GM12875 (cell line): ENCODE measurements around the gene PRM3.

Source experiments
- H3K4me3 ChIP-seq: one replicate; pipeline ENCODE4 v1.5.1; 2011; ENCODE audit warnings: low read depth, low read length, control low read depth
- TF ChIP-seq, protein P1 (sequence below): IDR thresholded peaks from 2 replicates; pipeline ENCODE4 v1.5.1; 2011; ENCODE audit warnings: low read depth, mild to moderate bottlenecking, control low read depth, inconsistent platforms, low read length, moderate library complexity, borderline replicate concordance; ENCODE audit not compliant: insufficient read depth

The PRM3 gene

DNA sequence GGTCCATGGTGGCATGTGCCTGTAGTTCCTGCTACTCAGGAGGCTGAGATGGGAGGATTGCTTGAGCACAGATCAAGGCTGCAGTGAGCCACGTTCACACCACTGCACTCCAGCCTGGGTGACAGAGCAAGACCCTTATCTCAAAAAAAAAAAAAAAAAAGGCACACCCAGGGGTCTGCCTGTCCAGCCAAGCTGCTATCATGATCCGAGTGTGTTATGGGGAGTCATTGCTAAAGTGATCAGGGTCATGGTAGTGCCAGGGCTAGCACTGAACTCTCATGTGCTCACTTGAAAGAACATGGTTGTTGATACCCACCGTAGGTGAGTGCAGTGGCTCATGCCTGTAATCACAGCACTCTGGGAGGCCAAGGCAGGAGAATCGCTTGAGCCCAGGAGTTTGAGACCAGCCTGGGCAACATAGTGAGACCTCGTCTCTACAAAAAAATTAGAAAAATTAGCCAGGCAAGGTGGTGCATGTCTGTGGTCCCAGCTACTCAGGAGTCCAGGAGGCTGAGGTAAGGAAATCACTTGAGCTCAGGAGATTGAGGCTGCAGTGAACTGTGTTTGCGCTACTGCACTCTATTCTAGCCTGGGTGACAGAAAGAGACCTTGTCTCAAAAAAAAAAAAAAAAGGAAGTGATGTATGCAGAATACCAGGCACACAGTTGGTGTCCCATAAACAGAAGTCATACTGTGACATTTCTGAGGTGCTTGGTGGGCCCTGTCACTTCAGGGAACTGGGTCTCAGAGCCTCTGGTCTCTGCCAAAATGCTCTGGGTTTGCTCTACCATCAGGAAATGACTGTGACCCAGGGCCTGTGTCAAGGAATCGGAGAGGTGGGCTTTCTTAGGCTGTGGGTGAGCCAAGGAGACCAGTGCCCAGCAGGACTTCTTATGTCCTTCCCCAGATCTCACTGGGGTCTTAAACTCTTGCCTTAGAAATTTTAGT is 5.5 kb upstream of the PRM3 start:
- H3K4me3 ChIP-seq: no peak overlapping the region
- TF ChIP-seq, protein P1, sequence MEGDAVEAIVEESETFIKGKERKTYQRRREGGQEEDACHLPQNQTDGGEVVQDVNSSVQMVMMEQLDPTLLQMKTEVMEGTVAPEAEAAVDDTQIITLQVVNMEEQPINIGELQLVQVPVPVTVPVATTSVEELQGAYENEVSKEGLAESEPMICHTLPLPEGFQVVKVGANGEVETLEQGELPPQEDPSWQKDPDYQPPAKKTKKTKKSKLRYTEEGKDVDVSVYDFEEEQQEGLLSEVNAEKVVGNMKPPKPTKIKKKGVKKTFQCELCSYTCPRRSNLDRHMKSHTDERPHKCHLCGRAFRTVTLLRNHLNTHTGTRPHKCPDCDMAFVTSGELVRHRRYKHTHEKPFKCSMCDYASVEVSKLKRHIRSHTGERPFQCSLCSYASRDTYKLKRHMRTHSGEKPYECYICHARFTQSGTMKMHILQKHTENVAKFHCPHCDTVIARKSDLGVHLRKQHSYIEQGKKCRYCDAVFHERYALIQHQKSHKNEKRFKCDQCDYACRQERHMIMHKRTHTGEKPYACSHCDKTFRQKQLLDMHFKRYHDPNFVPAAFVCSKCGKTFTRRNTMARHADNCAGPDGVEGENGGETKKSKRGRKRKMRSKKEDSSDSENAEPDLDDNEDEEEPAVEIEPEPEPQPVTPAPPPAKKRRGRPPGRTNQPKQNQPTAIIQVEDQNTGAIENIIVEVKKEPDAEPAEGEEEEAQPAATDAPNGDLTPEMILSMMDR: no peak

DNA sequence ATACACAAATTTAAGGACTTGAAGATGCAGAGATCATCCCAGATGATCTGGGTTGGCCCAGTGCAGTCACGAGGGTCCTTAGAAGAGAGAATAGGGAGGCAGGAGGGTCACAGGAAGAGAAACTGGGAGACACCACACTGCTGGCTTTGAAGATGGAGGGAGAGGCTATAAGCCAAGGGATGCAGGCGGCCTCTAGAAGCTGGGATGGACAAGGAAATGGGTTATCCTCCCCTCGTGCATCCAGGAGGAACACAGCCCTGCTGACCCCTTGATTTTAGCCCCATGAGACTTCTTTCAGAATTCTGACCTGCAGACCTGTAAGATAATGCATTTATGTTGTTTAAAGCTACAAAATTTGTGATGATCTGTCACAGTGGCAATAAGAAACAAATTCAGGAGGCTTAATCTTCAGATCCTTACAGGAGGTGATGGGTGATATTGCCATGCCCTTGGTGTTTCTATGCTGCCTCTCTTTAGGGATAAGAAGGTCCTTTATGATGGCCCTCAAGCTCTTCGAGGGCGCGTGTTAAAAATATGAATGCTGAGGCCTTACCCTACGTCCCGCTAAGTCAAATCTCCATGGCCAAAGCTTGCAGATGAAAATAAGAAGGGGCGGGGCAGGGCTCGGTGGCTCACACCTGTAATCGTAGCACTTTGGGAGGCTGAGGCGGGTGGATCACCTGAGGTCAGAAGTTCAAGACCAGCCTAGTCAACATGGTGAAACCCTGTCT is 4.3 kb upstream of the PRM3 start:
- TF ChIP-seq, protein P1: no peak
- no peak overlapping the region for H3K4me3 ChIP-seq

DNA sequence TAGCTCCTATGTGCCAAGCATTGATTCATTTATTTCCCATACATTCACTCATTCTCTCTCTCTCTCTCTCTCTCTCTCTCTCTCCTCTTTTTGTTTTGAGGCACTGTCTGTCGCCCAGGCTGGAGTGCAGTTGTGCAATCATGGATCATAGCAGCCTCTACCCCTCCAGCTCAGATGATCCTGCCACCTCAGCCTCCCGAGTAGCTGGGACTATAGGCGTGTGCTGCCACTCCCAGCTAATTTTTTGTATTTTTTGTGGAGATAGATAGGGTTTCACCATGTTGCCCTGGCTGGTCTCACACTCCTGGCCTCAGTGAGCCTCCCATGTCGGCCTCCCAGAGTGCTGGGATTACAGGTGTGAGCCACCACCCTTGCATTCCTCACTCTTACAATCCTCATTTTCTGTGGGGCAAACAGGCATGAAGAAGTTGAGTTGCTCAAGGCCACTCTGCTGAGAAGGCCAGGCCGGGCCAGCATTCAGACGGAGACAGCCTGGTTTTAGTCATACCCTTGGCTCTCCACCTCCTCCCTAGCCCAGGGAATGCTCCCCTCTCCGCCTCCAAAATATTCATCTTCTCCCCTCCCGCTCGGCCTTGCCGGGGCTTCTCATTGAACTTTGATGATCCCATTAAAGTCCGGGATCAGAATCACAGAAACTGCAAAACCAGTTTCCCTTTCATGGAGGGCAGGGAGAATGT is 3.6 kb upstream of the PRM3 start:
- TF ChIP-seq, protein P1: no peak
- H3K4me3 ChIP-seq: no peak overlapping the region

DNA sequence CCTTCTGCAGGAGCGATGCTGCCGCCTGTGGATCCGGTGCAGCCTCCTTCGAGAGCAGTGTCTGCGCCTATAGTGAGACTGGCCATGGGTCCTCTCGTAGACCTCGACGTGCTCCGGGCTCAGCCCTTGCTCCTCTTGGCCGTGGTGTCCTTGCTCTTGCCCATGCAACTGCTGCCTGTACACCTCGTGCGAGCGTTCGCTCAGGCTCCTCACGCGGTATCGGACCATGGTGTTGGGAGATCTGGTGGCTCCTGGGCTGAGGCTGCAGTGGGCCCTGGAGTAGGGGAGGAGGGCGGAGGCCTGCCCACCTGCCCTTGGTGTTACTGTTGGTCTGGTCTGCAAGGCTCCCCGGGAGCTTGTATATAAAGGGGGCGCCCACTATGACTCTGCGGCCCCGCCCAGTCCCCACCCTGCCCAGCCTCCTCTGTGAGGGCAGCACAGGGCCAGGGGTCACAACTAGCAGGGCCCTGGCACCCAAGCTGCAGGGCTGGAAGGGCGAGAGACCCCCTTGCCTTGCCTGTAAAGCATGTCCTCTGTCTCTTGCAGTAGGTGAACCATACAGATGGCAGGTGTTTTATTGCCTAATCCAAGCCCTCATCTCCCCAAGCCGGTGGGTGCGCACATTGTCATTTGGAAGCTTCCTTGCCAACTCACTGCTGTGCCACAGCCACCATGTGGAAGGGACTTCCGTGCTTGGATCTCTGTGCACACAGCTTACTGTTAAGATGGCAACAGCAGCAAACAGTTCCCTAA is 2.9 kb upstream of the PRM3 start, which contains the start of gene PRM2:
PRM2 (minus strand) TSS at position 338 of the 753 bp plus-strand sequence; CDS start at position 228, 110 bp downstream.
- H3K4me3 ChIP-seq: no peak within 1 kb of the TSS
- TF ChIP-seq, protein P1: no peak

DNA sequence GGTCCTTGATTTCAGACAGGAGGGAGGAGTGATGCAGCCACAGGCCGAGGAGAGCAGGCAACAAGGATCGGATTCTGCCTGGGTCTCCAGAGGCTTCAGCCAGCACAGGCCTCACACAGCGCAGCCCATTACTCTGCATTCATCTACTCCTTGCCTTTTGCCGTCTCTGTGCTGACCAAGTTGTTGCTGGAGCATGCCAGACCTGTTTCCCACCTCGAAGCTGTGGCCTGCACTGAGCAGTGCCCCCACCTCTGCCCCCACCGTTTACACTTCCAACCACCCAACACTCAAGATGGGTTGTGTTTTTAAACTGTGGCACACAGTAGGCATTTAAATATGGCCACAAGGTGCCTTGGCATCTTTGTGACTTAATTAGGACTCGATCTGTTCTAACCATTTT is 1.5 kb upstream of the PRM3 start:
- H3K4me3 ChIP-seq: no peak overlapping the region
- TF ChIP-seq, protein P1: no peak

DNA sequence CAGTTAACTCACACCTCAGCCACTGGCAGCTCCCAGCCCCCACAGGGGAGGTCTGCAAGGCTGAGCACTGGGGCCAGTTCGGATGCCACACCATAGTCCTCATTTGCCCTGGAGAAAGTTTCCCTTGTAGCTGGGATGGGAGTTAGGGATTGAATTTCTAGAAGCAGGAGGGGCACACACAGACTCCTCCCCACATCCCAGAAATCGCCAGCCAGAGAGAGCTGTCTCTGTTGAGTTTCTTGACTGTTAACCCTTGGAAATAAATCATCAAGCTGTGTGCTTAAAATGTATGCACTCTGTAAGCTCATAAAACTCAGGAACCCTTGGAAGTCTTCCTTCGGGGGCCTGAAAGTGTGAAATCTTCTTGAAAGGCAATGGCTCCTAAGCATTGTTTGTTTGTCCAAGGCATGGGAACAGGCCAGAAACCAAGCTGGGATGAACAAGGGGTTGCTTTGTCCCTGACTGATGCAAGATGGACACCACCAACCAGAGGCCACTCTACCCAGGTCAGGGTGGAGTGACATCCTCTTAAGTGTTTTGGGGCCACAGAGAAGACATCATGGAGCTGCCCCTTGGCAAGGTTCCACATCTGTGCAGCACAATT is 394 bp upstream of the PRM3 start:
- TF ChIP-seq, protein P1: no peak

More for the DNA sequence above, 394 bp upstream of the PRM3 start:
- H3K4me3 ChIP-seq: no peak overlapping the region
